ENCODE results near the gene ZFYVE28.

ZFYVE28 gene

GRCh38 chr4:2371765-2372487 is 46.5 kb downstream of the ZFYVE28 start:
- no peak for TF ChIP-seq TAF1 (IDR thresholded peaks at IDR 0.05; ENCODE audit: borderline replicate concordance, insufficient read depth, low read length)
- no peak for TF ChIP-seq SIN3A (IDR thresholded peaks at IDR 0.05; ENCODE audit: borderline replicate concordance, insufficient read depth, low read length)
- TF ChIP-seq FOXP2 (optimal IDR thresholded peaks at IDR 0.05; ENCODE audit: borderline replicate concordance, extremely low read depth, extremely low read length, insufficient read depth), result no peak
- TF ChIP-seq, protein P1, sequence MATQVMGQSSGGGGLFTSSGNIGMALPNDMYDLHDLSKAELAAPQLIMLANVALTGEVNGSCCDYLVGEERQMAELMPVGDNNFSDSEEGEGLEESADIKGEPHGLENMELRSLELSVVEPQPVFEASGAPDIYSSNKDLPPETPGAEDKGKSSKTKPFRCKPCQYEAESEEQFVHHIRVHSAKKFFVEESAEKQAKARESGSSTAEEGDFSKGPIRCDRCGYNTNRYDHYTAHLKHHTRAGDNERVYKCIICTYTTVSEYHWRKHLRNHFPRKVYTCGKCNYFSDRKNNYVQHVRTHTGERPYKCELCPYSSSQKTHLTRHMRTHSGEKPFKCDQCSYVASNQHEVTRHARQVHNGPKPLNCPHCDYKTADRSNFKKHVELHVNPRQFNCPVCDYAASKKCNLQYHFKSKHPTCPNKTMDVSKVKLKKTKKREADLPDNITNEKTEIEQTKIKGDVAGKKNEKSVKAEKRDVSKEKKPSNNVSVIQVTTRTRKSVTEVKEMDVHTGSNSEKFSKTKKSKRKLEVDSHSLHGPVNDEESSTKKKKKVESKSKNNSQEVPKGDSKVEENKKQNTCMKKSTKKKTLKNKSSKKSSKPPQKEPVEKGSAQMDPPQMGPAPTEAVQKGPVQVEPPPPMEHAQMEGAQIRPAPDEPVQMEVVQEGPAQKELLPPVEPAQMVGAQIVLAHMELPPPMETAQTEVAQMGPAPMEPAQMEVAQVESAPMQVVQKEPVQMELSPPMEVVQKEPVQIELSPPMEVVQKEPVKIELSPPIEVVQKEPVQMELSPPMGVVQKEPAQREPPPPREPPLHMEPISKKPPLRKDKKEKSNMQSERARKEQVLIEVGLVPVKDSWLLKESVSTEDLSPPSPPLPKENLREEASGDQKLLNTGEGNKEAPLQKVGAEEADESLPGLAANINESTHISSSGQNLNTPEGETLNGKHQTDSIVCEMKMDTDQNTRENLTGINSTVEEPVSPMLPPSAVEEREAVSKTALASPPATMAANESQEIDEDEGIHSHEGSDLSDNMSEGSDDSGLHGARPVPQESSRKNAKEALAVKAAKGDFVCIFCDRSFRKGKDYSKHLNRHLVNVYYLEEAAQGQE (IDR thresholded peaks at IDR 0.05; ENCODE audit: insufficient read depth in 1 of 2, low read depth in 2 of 2, low read length in 2 of 2), result no peak
- TF ChIP-seq POLR2AphosphoS5 (IDR thresholded peaks at IDR 0.05; ENCODE audit: low read depth, low read length), result no peak

DNA sequence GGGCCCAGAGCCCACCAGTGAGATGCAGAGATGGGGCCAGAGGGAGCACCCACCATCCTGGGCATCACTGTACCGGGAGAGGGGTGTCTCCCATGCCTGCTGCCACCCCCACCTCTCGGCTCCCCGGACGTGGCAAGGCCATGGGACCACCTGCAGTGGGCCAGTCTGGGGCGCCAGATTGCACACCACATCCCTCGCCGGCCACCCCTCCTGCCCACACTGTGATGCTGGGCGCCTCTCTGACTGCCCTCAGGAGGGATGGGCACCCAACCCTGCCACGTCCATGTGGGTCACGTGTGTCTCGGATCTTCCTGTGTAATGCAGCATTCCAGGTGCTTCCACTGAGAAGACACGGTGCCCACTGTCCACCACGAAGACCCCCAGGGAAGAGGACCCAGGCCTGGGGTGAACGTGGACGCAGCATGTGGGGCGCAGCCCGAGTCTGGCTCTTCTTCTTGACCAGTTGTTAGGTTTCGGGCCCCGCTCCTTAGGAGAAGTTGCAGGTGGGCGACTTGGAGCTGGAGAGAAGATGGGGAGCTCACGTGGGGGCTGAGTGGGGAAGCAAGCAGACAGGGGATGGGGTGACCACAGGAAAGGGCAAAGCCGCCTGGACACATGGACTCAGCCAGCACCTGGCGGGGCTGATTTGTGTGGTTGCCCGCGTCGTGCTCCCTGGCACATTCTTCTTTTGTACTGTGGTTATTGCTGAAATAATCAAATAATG is 47.7 kb downstream of the ZFYVE28 start:
- TF ChIP-seq TAF1 (IDR thresholded peaks at IDR 0.05; ENCODE audit: borderline replicate concordance, insufficient read depth, low read length) (no peak), FOXP2 (optimal IDR thresholded peaks at IDR 0.05; ENCODE audit: borderline replicate concordance, extremely low read depth, extremely low read length, insufficient read depth) (no peak), POLR2AphosphoS5 (IDR thresholded peaks at IDR 0.05; ENCODE audit: low read depth, low read length) (no peak)
- TF ChIP-seq, protein P1 (IDR thresholded peaks at IDR 0.05; ENCODE audit: insufficient read depth in 1 of 2, low read depth in 2 of 2, low read length in 2 of 2), result no peak

- TF ChIP-seq, protein P1 (IDR thresholded peaks at IDR 0.05; ENCODE audit: insufficient read depth in 1 of 2, low read depth in 2 of 2, low read length in 2 of 2), result no peak
These were observed 49.6 kb downstream of the ZFYVE28 start for GRCh38 chr4:2368746-2369437.

DNA sequence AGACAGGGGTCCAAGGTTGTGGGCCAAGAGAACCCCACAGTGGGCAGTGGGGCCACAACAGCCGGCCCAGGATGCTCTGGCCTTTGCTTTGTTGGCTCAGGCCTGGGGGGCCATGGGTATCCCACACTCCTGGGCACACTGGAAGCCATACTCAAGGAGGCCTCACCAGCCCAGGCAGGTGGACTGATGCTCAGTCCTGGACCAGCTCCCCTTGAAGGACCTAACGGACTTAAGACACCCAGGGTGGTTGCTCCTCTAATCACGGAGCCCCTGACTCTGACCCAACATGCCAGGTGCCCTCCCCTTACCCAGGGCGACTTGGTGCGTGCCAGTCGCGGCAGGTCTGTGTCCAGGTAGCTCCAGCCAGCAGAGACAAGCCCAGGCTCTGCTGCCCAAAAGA is 50.8 kb downstream of the ZFYVE28 start:
- no peak for TF ChIP-seq SIN3A (IDR thresholded peaks at IDR 0.05; ENCODE audit: borderline replicate concordance, insufficient read depth, low read length)
- TF ChIP-seq FOXP2 (optimal IDR thresholded peaks at IDR 0.05; ENCODE audit: borderline replicate concordance, extremely low read depth, extremely low read length, insufficient read depth), result no peak
- TF ChIP-seq, protein P1 (IDR thresholded peaks at IDR 0.05; ENCODE audit: insufficient read depth in 1 of 2, low read depth in 2 of 2, low read length in 2 of 2), result no peak
- TF ChIP-seq POLR2AphosphoS5 (IDR thresholded peaks at IDR 0.05; ENCODE audit: low read depth, low read length), result no peak
- TF ChIP-seq TAF1 (IDR thresholded peaks at IDR 0.05; ENCODE audit: borderline replicate concordance, insufficient read depth, low read length), result no peak
